Measurements from ENCODE around the gene CDH15. TPM values are rescaled to one million over a fixed set of nuclear protein-coding genes. Genes with fewer than 3 reads are reported as not detected.

CDH15 gene
- total RNA-seq, 1 experiment from 2014 or later, result 0.10 TPM

- no peak for DNase-seq (ENCODE audit: low read depth)
These were observed 27.9 kb downstream of the CDH15 start for GRCh38 chr16:89199241-89200123.

- DNase-seq (ENCODE audit: low read depth), result no peak
These were observed 28.7 kb downstream of the CDH15 start, which contains the start of gene SLC22A31 for GRCh38 chr16:89200124-89200849. SLC22A31 (minus strand) TSS chr16:89200537; CDS start chr16:89200501, 36 bp downstream.

GRCh38 chr16:89200850-89201411 is 29.4 kb downstream of the CDH15 start:
- no peak for DNase-seq (ENCODE audit: low read depth)

- DNase-seq (ENCODE audit: low read depth), result no peak
These were observed 30.2 kb downstream of the CDH15 start for GRCh38 chr16:89201439-89202377.

- no peak for DNase-seq (ENCODE audit: low read depth)
These were observed 31.1 kb downstream of the CDH15 start for GRCh38 chr16:89202422-89203215.

- no peak for DNase-seq (ENCODE audit: low read depth)
These were observed 36.4 kb downstream of the CDH15 start for GRCh38 chr16:89207993-89208392.

GRCh38 chr16:89209522-89210044 is 38.0 kb downstream of the CDH15 start:
- DNase-seq (ENCODE audit: low read depth), result no peak

GRCh38 chr16:89210165-89210903 is 38.8 kb downstream of the CDH15 start:
- no peak for DNase-seq (ENCODE audit: low read depth)

- DNase-seq (ENCODE audit: low read depth), result peak; percentile 58
These were observed 39.5 kb downstream of the CDH15 start for GRCh38 chr16:89210904-89211515.

GRCh38 chr16:89216315-89217137 is 45.0 kb downstream of the CDH15 start:
- DNase-seq (ENCODE audit: low read depth), result peak; percentile 75

GRCh38 chr16:89217138-89217387 is 45.5 kb downstream of the CDH15 start:
- DNase-seq (ENCODE audit: low read depth), result no peak

GRCh38 chr16:89217388-89218191 is 46.0 kb downstream of the CDH15 start, which contains the start of gene ZNF778:
ZNF778 (plus strand) TSS chr16:89217703; CDS start chr16:89221128, 3,425 bp downstream.
- DNase-seq (ENCODE audit: low read depth), result peak; percentile 78

- DNase-seq (ENCODE audit: low read depth), result no peak
These were observed 47.8 kb downstream of the CDH15 start for GRCh38 chr16:89219365-89219764.

GRCh38 chr16:89221604-89222003 is 50.1 kb downstream of the CDH15 start:
- DNase-seq (ENCODE audit: low read depth), result no peak

GRCh38 chr16:89222931-89223330 is 51.4 kb downstream of the CDH15 start:
- DNase-seq (ENCODE audit: low read depth), result no peak

GRCh38 chr16:89224665-89225064 is 53.1 kb downstream of the CDH15 start:
- no peak for DNase-seq (ENCODE audit: low read depth)

- DNase-seq (ENCODE audit: low read depth), result no peak
These were observed 58.7 kb downstream of the CDH15 start for GRCh38 chr16:89230255-89230654.

GRCh38 chr16:89232107-89232506 is 60.6 kb downstream of the CDH15 start:
- DNase-seq (ENCODE audit: low read depth), result no peak

Data from M059J (cell line).